SK-N-SH treated with all-trans-retinoic acid at 6 μM for 48 hours (cell line): ENCODE measurements around the gene DYRK2.

Experiments used
- ATAC-seq: fragments of 200-7000 bp; cut with Tn5 transposase; 3 replicates; pipeline ENCODE4 v1.9.1; 2020; ENCODE audit warnings: mild to moderate bottlenecking, moderate library complexity
- ARNTL ChIP-seq: fragments of 450-650 bp; formaldehyde crosslinking; IDR thresholded peaks from 2 replicates; pipeline ENCODE4 v1.5.0; 2020; ENCODE audit warnings: low read depth, mild to moderate bottlenecking, moderate library complexity, borderline replicate concordance
- BACH2 ChIP-seq: fragments of 250-450 bp; sonication (Bioruptor Pico); IDR thresholded peaks from 2 replicates; pipeline ENCODE4 v1.9.0; 2021; ENCODE audit warnings: mild to moderate bottlenecking, borderline replicate concordance
- CSDC2 ChIP-seq: fragments of 250-450 bp; sonication (Bioruptor Pico); IDR thresholded peaks from 2 replicates; pipeline ENCODE4 v1.5.0; 2020; ENCODE audit warnings: mild to moderate bottlenecking, moderate library complexity
- CSRNP3 ChIP-seq: fragments of 250-450 bp; sonication (Bioruptor Pico); IDR thresholded peaks from 2 replicates; pipeline ENCODE4 v1.5.1; 2021; ENCODE audit warnings: mild to moderate bottlenecking, moderate library complexity
- GLIS3 ChIP-seq: fragments of 250-450 bp; sonication (Bioruptor Pico); IDR thresholded peaks from 2 replicates; pipeline ENCODE4 v1.5.0; 2020; ENCODE audit warnings: mild to moderate bottlenecking, moderate library complexity
- ISL1 ChIP-seq: fragments of 250-450 bp; sonication (Bioruptor Pico); IDR thresholded peaks from 2 replicates; pipeline ENCODE4 v2.1.2; 2022; ENCODE audit warnings: mild to moderate bottlenecking, moderate library complexity
- PATZ1 ChIP-seq: fragments of 250-450 bp; sonication (Bioruptor Pico); IDR thresholded peaks from 2 replicates; pipeline ENCODE4 v1.8.0; 2020; ENCODE audit warnings: mild to moderate bottlenecking, moderate library complexity, borderline replicate concordance
- PPARA ChIP-seq: fragments of 250-450 bp; sonication (Bioruptor Pico); IDR thresholded peaks from 2 replicates; pipeline ENCODE4 v1.5.0; 2020; ENCODE audit warnings: mild to moderate bottlenecking, borderline replicate concordance
- RARB ChIP-seq: fragments of 250-450 bp; sonication (Bioruptor Pico); IDR thresholded peaks from 2 replicates; pipeline ENCODE4 v1.8.0; 2021; ENCODE audit warnings: mild to moderate bottlenecking, moderate library complexity
- TCF4 ChIP-seq: fragments of 250-450 bp; sonication (Bioruptor Pico); IDR thresholded peaks from 2 replicates; pipeline ENCODE4 v1.8.0; 2021; ENCODE audit warnings: mild to moderate bottlenecking, moderate library complexity, borderline replicate concordance
- TOX ChIP-seq: fragments of 250-450 bp; sonication (Bioruptor Pico); IDR thresholded peaks from 2 replicates; pipeline ENCODE4 v1.8.0; 2021; ENCODE audit warnings: mild to moderate bottlenecking, moderate library complexity, borderline replicate concordance
- ZC3H10 ChIP-seq: fragments of 250-450 bp; sonication (Bioruptor Pico); IDR thresholded peaks from 2 replicates; pipeline ENCODE4 v1.5.1; 2021; ENCODE audit warnings: mild to moderate bottlenecking, moderate library complexity
- ZFP3 ChIP-seq: fragments of 250-450 bp; sonication (Bioruptor Pico); IDR thresholded peaks from 2 replicates; pipeline ENCODE4 v1.5.0; 2020; ENCODE audit warnings: mild to moderate bottlenecking, moderate library complexity
- ZFP30 ChIP-seq: fragments of 450-650 bp; formaldehyde crosslinking; IDR thresholded peaks from 2 replicates; pipeline ENCODE4 v1.5.0; 2022; ENCODE audit warnings: mild to moderate bottlenecking, moderate library complexity
- ZNF565 ChIP-seq: fragments of 450-650 bp; formaldehyde crosslinking; conservative IDR thresholded peaks from 2 replicates; pipeline ENCODE4 v1.5.0; 2020; ENCODE audit warnings: low read depth, mild to moderate bottlenecking, moderate library complexity
- ZNF70 ChIP-seq: fragments of 450-650 bp; formaldehyde crosslinking; IDR thresholded peaks from 2 replicates; pipeline ENCODE4 v1.5.0; 2020; ENCODE audit warnings: mild to moderate bottlenecking, moderate library complexity
- ZNF8 ChIP-seq: fragments of 450-650 bp; formaldehyde crosslinking; IDR thresholded peaks from 2 replicates; pipeline ENCODE4 v1.5.0; 2020; ENCODE audit warnings: mild to moderate bottlenecking, moderate library complexity
- TF ChIP-seq, protein P1 (sequence below): fragments of 250-450 bp; sonication (Bioruptor Pico); IDR thresholded peaks from 2 replicates; pipeline ENCODE4 v1.8.0; 2021; ENCODE audit warnings: low read depth, mild to moderate bottlenecking, moderate library complexity, borderline replicate concordance
- TF ChIP-seq, protein P2 (sequence below): fragments of 250-450 bp; sonication (Bioruptor Pico); IDR thresholded peaks from 2 replicates; pipeline ENCODE4 v1.5.0; 2020; ENCODE audit warnings: mild to moderate bottlenecking, moderate library complexity
- TF ChIP-seq, protein P3 (sequence below): fragments of 250-450 bp; sonication (Bioruptor Pico); IDR thresholded peaks from 2 replicates; pipeline ENCODE4 v1.5.1; 2020; ENCODE audit warnings: low read depth, mild to moderate bottlenecking, moderate library complexity

The DYRK2 gene

DNA sequence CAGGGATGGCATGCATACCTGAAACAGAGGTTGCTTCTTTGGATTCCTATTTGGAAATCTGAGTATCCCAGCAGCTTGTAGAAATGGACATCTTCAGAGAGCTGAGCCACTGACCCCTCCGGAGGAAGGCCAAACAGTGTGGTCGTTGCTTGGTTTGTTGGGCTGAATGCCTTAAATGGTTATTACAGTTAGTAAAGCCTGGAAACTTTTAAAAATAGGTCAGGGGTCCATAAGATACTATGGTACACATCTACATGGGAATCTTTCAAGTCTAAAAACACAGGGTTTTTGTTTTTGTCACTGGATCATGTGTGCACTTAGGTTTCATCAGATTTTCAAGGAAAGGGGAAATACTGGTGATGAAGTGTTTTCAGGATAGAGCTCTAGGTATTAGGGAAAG lies 7.7 kb downstream of the DYRK2 start (continued):
- TF ChIP-seq ZNF8: no peak
- no peak for TF ChIP-seq ZC3H10 (CRISPR knock-in tag)
- TF ChIP-seq, all 23 proteins: peak for 0

GRCh38 chr12:67658486-67658885 lies 9.9 kb downstream of the DYRK2 start:
- no peak for ATAC-seq
- TF ChIP-seq ARNTL (CRISPR knock-in tag) (no peak), ZFP3 (CRISPR knock-in tag) (no peak), CSDC2 (CRISPR knock-in tag) (no peak)
- TF ChIP-seq, all 23 proteins: peak for 0

GRCh38 chr12:67659292-67659691 lies 10.7 kb downstream of the DYRK2 start:
- no peak for TF ChIP-seq ZFP30 (CRISPR knock-in tag)
- no peak for TF ChIP-seq ZNF70 (CRISPR knock-in tag)
- TF ChIP-seq, protein P1, sequence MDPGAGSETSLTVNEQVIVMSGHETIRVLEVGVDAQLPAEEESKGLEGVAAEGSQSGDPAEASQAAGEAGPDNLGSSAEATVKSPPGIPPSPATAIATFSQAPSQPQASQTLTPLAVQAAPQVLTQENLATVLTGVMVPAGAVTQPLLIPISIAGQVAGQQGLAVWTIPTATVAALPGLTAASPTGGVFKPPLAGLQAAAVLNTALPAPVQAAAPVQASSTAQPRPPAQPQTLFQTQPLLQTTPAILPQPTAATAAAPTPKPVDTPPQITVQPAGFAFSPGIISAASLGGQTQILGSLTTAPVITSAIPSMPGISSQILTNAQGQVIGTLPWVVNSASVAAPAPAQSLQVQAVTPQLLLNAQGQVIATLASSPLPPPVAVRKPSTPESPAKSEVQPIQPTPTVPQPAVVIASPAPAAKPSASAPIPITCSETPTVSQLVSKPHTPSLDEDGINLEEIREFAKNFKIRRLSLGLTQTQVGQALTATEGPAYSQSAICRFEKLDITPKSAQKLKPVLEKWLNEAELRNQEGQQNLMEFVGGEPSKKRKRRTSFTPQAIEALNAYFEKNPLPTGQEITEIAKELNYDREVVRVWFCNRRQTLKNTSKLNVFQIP: no peak
- no peak for TF ChIP-seq ARNTL (CRISPR knock-in tag)
- TF ChIP-seq, protein P2, sequence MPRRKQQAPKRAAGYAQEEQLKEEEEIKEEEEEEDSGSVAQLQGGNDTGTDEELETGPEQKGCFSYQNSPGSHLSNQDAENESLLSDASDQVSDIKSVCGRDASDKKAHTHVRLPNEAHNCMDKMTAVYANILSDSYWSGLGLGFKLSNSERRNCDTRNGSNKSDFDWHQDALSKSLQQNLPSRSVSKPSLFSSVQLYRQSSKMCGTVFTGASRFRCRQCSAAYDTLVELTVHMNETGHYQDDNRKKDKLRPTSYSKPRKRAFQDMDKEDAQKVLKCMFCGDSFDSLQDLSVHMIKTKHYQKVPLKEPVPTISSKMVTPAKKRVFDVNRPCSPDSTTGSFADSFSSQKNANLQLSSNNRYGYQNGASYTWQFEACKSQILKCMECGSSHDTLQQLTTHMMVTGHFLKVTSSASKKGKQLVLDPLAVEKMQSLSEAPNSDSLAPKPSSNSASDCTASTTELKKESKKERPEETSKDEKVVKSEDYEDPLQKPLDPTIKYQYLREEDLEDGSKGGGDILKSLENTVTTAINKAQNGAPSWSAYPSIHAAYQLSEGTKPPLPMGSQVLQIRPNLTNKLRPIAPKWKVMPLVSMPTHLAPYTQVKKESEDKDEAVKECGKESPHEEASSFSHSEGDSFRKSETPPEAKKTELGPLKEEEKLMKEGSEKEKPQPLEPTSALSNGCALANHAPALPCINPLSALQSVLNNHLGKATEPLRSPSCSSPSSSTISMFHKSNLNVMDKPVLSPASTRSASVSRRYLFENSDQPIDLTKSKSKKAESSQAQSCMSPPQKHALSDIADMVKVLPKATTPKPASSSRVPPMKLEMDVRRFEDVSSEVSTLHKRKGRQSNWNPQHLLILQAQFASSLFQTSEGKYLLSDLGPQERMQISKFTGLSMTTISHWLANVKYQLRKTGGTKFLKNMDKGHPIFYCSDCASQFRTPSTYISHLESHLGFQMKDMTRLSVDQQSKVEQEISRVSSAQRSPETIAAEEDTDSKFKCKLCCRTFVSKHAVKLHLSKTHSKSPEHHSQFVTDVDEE: no peak
- TF ChIP-seq TOX (CRISPR knock-in tag): no peak
- no peak for TF ChIP-seq BACH2 (CRISPR knock-in tag)
- no peak for ATAC-seq

DNA sequence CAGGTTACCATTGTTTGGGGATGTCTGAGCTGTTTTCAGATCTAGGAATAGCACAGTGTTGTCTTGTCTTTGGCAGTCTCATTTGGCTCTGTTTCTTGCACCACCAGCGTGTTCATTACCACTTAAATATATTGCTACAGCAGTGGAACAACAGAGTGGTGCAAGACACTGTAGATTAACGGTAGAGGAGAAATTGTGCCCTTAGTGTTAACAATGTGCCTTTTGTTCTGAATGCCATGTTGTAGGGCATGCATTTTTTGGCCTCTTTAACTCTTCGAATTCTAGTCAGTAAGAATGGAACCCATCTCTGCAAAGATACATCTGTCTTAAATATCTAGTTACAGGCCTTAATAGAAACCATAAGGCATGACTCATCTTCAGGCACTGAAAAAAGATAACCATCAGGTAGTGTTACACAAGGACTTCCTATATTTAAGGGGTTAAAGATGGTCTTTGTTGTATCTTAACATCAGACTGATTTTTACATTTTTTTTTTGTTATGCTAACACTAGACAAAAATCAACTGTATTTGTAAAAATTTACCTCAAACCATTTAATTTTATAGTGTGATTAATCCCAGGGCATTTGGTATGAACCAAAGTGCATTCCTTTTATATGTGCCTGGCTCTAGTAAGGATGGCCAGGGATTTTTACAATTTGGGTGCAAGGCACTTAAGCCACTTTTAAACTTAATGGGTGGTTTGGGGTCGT lies 12.9 kb downstream of the DYRK2 start:
- TF ChIP-seq GLIS3 (CRISPR knock-in tag): no peak
- peak; percentile 96 for TF ChIP-seq TCF4 (CRISPR knock-in tag)
- no peak for TF ChIP-seq ZC3H10 (CRISPR knock-in tag)
- peak; percentile 11; the same call in 1 of the 2 replicates for TF ChIP-seq ZNF8
- TF ChIP-seq CSDC2 (CRISPR knock-in tag): no peak
- TF ChIP-seq PPARA (CRISPR knock-in tag): no peak; the same call in 1 of the 2 replicates
- 0 out of 2 replicates have a peak, but pooled peaks have one; percentile 46 for TF ChIP-seq TOX (CRISPR knock-in tag)
- TF ChIP-seq ZNF70 (CRISPR knock-in tag): peak; percentile 95
- peak; percentile 92 for TF ChIP-seq ISL1 (CRISPR knock-in tag)
- TF ChIP-seq BACH2 (CRISPR knock-in tag): 0 out of 2 replicates have a peak, but pooled peaks have one; percentile 13
- TF ChIP-seq, protein P2: peak; percentile 81
- TF ChIP-seq ZNF565 (CRISPR knock-in tag): no peak
- TF ChIP-seq RARB: no peak
- TF ChIP-seq, protein P1: 0 out of 2 replicates have a peak, but pooled peaks have one; percentile 69
- TF ChIP-seq, protein P3, sequence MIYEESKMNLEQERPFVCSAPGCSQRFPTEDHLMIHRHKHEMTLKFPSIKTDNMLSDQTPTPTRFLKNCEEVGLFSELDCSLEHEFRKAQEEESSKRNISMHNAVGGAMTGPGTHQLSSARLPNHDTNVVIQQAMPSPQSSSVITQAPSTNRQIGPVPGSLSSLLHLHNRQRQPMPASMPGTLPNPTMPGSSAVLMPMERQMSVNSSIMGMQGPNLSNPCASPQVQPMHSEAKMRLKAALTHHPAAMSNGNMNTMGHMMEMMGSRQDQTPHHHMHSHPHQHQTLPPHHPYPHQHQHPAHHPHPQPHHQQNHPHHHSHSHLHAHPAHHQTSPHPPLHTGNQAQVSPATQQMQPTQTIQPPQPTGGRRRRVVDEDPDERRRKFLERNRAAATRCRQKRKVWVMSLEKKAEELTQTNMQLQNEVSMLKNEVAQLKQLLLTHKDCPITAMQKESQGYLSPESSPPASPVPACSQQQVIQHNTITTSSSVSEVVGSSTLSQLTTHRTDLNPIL (CRISPR knock-in tag): peak; percentile 82
- peak; percentile 68 for TF ChIP-seq PATZ1 (CRISPR knock-in tag)
- no peak for TF ChIP-seq CSRNP3 (CRISPR knock-in tag)
- TF ChIP-seq ZFP30 (CRISPR knock-in tag): no peak
- 0 out of 2 replicates have a peak, but pooled peaks have one; percentile 68 for TF ChIP-seq ZFP3 (CRISPR knock-in tag)

More for the DNA sequence above, 12.9 kb downstream of the DYRK2 start:
- ATAC-seq: peak; percentile 81
